ENCODE results near the gene PLAU.
A peak's percentile ranks its signal among the peaks of the same experiment; 100 is the strongest.

The PLAU gene

GRCh38 chr10:73875139-73875475 lies 35.8 kb upstream of the PLAU start:
- ChIA-PET CTCF (interaction anchor here (1.1 to 19.3 kb wide), 7 partner anchors 9 to 228 kb away, joined by 3 to 566 read pairs (median 5); partner anchors contain the start of gene CHCHD1), POLR2A (no interaction called here)
- no peak for TF ChIP-seq CTCF (IDR thresholded peaks at IDR 0.05; ENCODE audit: control extremely low read depth, extremely low read depth, low read depth, missing control alignments)
- peak; percentile 60 for DNase-seq (ENCODE audit: extremely low spot score)

GRCh38 chr10:73876157-73876556 lies 34.8 kb upstream of the PLAU start:
- TF ChIP-seq CTCF (IDR thresholded peaks at IDR 0.05; ENCODE audit: control extremely low read depth, extremely low read depth, low read depth, missing control alignments), result no peak
- ChIA-PET CTCF (interaction anchor here (2.2 to 19.3 kb wide), 3 partner anchors 11 to 61 kb away, joined by 8 to 566 read pairs (median 383); no protein-coding TSS in a partner anchor), POLR2A (no interaction called here)
- DNase-seq (ENCODE audit: extremely low spot score), result no peak

- POLR2A ChIA-PET, result no interaction called here
- CTCF ChIA-PET, result interaction anchor here (1.2 to 19.3 kb wide), 7 partner anchors 10 to 347 kb away, joined by 3 to 566 read pairs (median 72); no protein-coding TSS in a partner anchor
- DNase-seq (ENCODE audit: extremely low spot score), result no peak
- TF ChIP-seq CTCF (IDR thresholded peaks at IDR 0.05; ENCODE audit: control extremely low read depth, extremely low read depth, low read depth, missing control alignments), result no peak
These were observed 34.4 kb upstream of the PLAU start for GRCh38 chr10:73876566-73876965.

GRCh38 chr10:73876971-73877370 lies 34.0 kb upstream of the PLAU start:
- no peak for DNase-seq (ENCODE audit: extremely low spot score)
- POLR2A ChIA-PET, result no interaction called here
- TF ChIP-seq CTCF (IDR thresholded peaks at IDR 0.05; ENCODE audit: control extremely low read depth, extremely low read depth, low read depth, missing control alignments), result no peak
- CTCF ChIA-PET, result interaction anchor here (1.0 to 19.3 kb wide), 8 partner anchors 9 to 348 kb away, joined by 3 to 566 read pairs (median 39); no protein-coding TSS in a partner anchor

DNA sequence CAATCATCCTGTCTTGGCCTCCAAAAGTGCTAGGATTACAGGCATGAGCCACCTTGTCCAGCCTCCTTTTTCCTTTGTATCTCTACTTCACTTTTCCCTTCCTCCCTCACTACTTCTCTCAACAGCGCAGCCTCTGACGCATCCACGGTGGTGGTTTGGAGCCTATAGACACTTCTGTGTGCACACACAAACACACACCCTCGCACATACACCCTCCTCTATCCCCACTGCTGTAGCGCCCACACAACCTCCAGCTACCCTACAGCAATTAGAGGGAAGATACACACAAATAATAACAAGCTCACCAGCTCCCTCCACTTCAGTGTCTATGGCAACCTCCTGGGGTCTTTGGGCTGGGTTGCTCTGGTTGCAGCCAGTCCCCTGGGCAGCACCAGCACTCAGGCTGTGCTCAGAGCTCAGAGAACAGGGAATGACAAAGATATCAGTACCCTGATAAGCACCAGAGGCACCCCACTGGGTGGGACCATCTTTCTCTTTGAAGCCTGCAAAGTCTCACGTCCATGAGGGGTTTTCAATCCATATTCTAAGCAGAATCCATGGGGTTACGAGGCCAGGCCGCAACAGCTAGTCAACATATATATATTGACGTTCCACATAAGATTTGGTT lies 33.3 kb upstream of the PLAU start:
- no peak for TF ChIP-seq CTCF (IDR thresholded peaks at IDR 0.05; ENCODE audit: control extremely low read depth, extremely low read depth, low read depth, missing control alignments)
- DNase-seq (ENCODE audit: extremely low spot score), result no peak
- POLR2A ChIA-PET, result no interaction called here

GRCh38 chr10:73878365-73878764 lies 32.6 kb upstream of the PLAU start:
- CTCF ChIA-PET, result interaction anchor here (0.8 to 19.3 kb wide), 27 partner anchors 10 to 1239 kb away, joined by 3 to 566 read pairs (median 6); partner anchors contain the start of genes CHCHD1, VCL and ZSWIM8
- POLR2A ChIA-PET, result no interaction called here
- no peak for TF ChIP-seq CTCF (IDR thresholded peaks at IDR 0.05; ENCODE audit: control extremely low read depth, extremely low read depth, low read depth, missing control alignments)
- DNase-seq (ENCODE audit: extremely low spot score), result no peak

More for the DNA sequence above, 33.3 kb upstream of the PLAU start:
- CTCF ChIA-PET, result interaction anchor here (1.0 to 19.3 kb wide), 11 partner anchors 9 to 348 kb away, joined by 3 to 566 read pairs (median 8); partner anchors contain the start of gene CHCHD1
